ENCODE results near the gene ABLIM1.

- TF ChIP-seq POLR2A (IDR thresholded peaks at IDR 0.05; ENCODE audit: low read depth) = no peak
- no peak for TF ChIP-seq CTCF (IDR thresholded peaks at IDR 0.05)
Measured at GRCh38 chr10:114596793-114597192, 61.3 kb downstream of the ABLIM1 start.

All from esophagus muscularis mucosa (tissue), 3 donors.